GM12878 (cell line): ENCODE measurements around the gene NKIRAS1. TPM values are rescaled to one million over a fixed set of nuclear protein-coding genes. Genes with fewer than 3 reads are reported as not detected.

Source experiments
- ATAC-seq: fragments of 200-7000 bp; cut with Tn5 transposase; 3 replicates; pipeline ENCODE4 v1.9.1; 2020; ENCODE audit warnings: mild to moderate bottlenecking, moderate library complexity
- BruUV-seq: library from RNA; stranded (reverse); fragments of 400-500 nt; replicated peaks from 2 replicates; lab custom pipeline; 2021; lab: Mats Ljungman, UMichigan
- CTCF ChIA-PET: fragments of 300-600 bp; sonication (Branson Sonifier 250); formaldehyde crosslinking; extraction: SDS; loops from one replicate; lab custom pipeline; 2021; ENCODE audit warnings: inconsistent platforms; lab: Yijun Ruan, JAX
- POLR2A ChIA-PET: fragments of 350-600 bp; formaldehyde crosslinking; extraction: SDS; loops from one replicate; lab custom pipeline; 2021; ENCODE audit warnings: inconsistent platforms; lab: Charles Lee
- RAD21 ChIA-PET: fragments of 300-600 bp; sonication (Branson Sonifier 250); formaldehyde crosslinking; loops from one replicate; lab custom pipeline; 2023; ENCODE audit warnings: antibody characterized with exemption; ENCODE audit not compliant: unreplicated experiment; lab: Charles Lee
- SMC1A ChIA-PET: fragments of 300-600 bp; sonication (Branson Sonifier 250); formaldehyde crosslinking; loops from one replicate; lab custom pipeline; 2023; ENCODE audit not compliant: unreplicated experiment, uncharacterized antibody; lab: Charles Lee
- DNase-seq: peaks from one replicate; pipeline ENCODE4 v3.0.0-alpha.2; 2011; ENCODE audit warnings: low read depth, low spot score
- FAIRE-seq: peaks from 3 replicates; lab custom pipeline; 2011; peaks lifted over from hg19 to GRCh38; lab: Jason Lieb, UNC
- H2AFZ ChIP-seq: 2 replicates; pipeline ENCODE4 v1.6.0; 2011; ENCODE audit warnings: low read depth, low read length, control low read depth; ENCODE audit not compliant: control insufficient read depth
- H3K27ac ChIP-seq: 2 replicates; pipeline ENCODE4 v1.5.1; 2011; ENCODE audit warnings: control low read depth; ENCODE audit not compliant: control insufficient read depth, insufficient read depth
- H3K27me3 ChIP-seq, 2 experiments: replicated peaks in 1 of 2; 2 replicates each; pipeline versions ENCODE4 v1.6.0 to v1.6.1; 2011; ENCODE audit warnings: low read length in 1 of 2; ENCODE audit not compliant: control insufficient read depth in 2 of 2, insufficient read depth in 2 of 2
- H3K36me3 ChIP-seq, 2 experiments: 2 replicates each; pipeline ENCODE4 v1.5.1; 2011; ENCODE audit warnings: low read length in 1 of 2; ENCODE audit not compliant: control insufficient read depth in 2 of 2, insufficient read depth in 2 of 2
- H3K4me1 ChIP-seq: 2 replicates; pipeline ENCODE4 v1.6.1; 2011; ENCODE audit warnings: mild to moderate bottlenecking, low read length, moderate library complexity, mixed read lengths; ENCODE audit not compliant: control insufficient read depth, insufficient read depth
- H3K4me2 ChIP-seq: 2 replicates; pipeline ENCODE4 v1.6.0; 2011; ENCODE audit warnings: control low read depth; ENCODE audit not compliant: control insufficient read depth, insufficient read depth
- H3K4me3 ChIP-seq: fragments of 200-600 bp; sonication (generic); 2 replicates; pipeline ENCODE4 v1.5.1; 2016
- H3K79me2 ChIP-seq: 2 replicates; pipeline ENCODE4 v1.6.0; 2011; ENCODE audit warnings: low read length; ENCODE audit not compliant: control insufficient read depth, insufficient read depth
- H3K9ac ChIP-seq: 2 replicates; pipeline ENCODE4 v1.8.0; 2011; ENCODE audit warnings: low read length, control low read depth, mixed read lengths; ENCODE audit not compliant: control insufficient read depth, insufficient read depth
- H3K9me3 ChIP-seq: replicated peaks from 3 replicates; pipeline ENCODE4 v1.5.1; 2011; ENCODE audit warnings: mild to moderate bottlenecking, low read length; ENCODE audit not compliant: control insufficient read depth, insufficient read depth
- H4K20me1 ChIP-seq: 2 replicates; pipeline ENCODE4 v1.6.0; 2011; ENCODE audit not compliant: control insufficient read depth, insufficient read depth
- NR2C1 ChIP-seq: fragments of 450-650 bp; IDR thresholded peaks from 2 replicates; pipeline ENCODE4 v1.6.1; 2017; ENCODE audit warnings: antibody characterized with exemption, mild to moderate bottlenecking, moderate library complexity
- RAD21 ChIP-seq: IDR thresholded peaks from 2 replicates; pipeline ENCODE4 v1.6.1; 2011; ENCODE audit warnings: mild to moderate bottlenecking, low read depth, low read length, moderate library complexity; ENCODE audit not compliant: insufficient read depth
- RELA ChIP-seq: fragments of 450-650 bp; IDR thresholded peaks from 2 replicates; pipeline ENCODE4 v1.8.0; 2014; ENCODE audit warnings: borderline replicate concordance; ENCODE audit not compliant: partially characterized antibody
- SMC3 ChIP-seq: IDR thresholded peaks from 2 replicates; pipeline ENCODE4 v1.6.1; 2011; ENCODE audit warnings: low read length, improper control_type of control experiment, borderline replicate concordance
- WGBS: methylation state at CpG from one replicate; pipeline ENCODE4 v1.1.6; 2016; ENCODE audit warnings: low lambda C conversion rate; ENCODE audit not compliant: insufficient replicate concordance, insufficient coverage; ENCODE audit errors: missing lambda C conversion rate; 5-methylcytosine and 5-hydroxymethylcytosine counted together
- in situ Hi-C: fragments of 300-500 bp; cut with MboI; formaldehyde crosslinking; loops from 9 replicates; pipeline ENCODE4 v1.14.3; 2018; ENCODE audit warnings: mixed read lengths
- intact Hi-C: fragments of 100-400 bp; cut with micrococcal nuclease; formaldehyde crosslinking; loops from one replicate; pipeline ENCODE4 v1.14.2; 2022; ENCODE audit not compliant: unreplicated experiment
- polyA plus RNA-seq, 11 experiments: library from polyadenylated mRNA; depleted of rRNA in 4 of 11; unstranded in 6 of 11; stranded (reverse) in 5 of 11; fragments of >200 nt; fragmentation: Nextera tagmentation in 4 of 11; fragmentation: Illumina TruSeq in 1 of 11; extraction: Ambion mirVana in 4 of 11; extraction: Trizol in 1 of 11; gene quantifications; 1 replicate in 1 of 11; 2 replicates in 10 of 11; pipeline versions ENCODE4 v1.2.1 to v1.2.3, GENCODE V29; 2011 to 2016; ENCODE audit warnings: inconsistent platforms in 2 of 11, missing spikeins in 2 of 11, low read depth in 1 of 11
- total RNA-seq, 4 experiments: library from RNA; depleted of rRNA in 3 of 4; stranded (reverse); fragments of >200 nt in 3 of 4; fragmentation: Illumina TruSeq in 1 of 4; extraction: Trizol in 1 of 4; gene quantifications; 2 replicates each; pipeline versions ENCODE4 v1.2.1 to v1.2.3, GENCODE V29; 2013 to 2021
- TF ChIP-seq, protein P1 (sequence below), 3 experiments: IDR thresholded peaks in 2 of 3; conservative IDR thresholded peaks in 1 of 3; 2 replicates each; pipeline ENCODE4 v1.5.1; 2011; ENCODE audit warnings: low read depth in 3 of 3, low read length in 3 of 3, mild to moderate bottlenecking in 3 of 3, control low read depth in 2 of 3, moderate library complexity in 2 of 3, inconsistent platforms in 1 of 3, mixed read lengths in 1 of 3; ENCODE audit not compliant: control insufficient read depth in 2 of 3, insufficient read depth in 1 of 3; ENCODE audit errors: extremely low read depth in 1 of 3
- TF ChIP-seq, protein P2 (sequence below): fragments of 450-650 bp; IDR thresholded peaks from 2 replicates; pipeline ENCODE4 v1.6.1; 2017; ENCODE audit warnings: mild to moderate bottlenecking, moderate library complexity

The NKIRAS1 gene
- total and polyA plus RNA-seq, 10 of the 15 experiments (the other 5 are each of a cell fraction or from before 2014, with no cell fraction given) = 7.1 to 17.9 (median 10.9) TPM

DNA sequence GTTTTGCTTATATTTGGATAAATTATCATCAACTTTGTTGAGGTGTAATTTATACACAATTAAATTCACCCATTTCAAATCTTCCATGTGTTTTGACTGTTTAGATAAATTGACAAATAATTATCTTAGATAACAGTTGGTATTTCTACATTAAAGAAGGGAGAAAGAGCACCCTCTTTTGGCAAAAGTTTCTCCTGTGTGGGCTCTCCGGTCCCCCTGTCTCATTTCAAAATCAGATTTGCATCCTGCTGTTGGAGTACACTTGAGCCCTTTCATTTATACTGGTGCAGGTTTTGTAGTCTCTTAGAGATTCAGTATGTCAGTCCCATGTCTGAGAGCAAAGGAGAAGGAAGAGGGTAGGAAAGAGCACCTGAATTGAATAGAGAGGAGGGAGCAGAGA, 49.4 kb downstream of the NKIRAS1 start:
- RAD21 ChIA-PET = no interaction called here
- Histone ChIP-seq H4K20me1 (no peaks in the 10 kb centered on the region), H3K4me1 (peaks cover 22% of the 10 kb centered on the region), H3K9me3 (no peaks in the 10 kb centered on the region), H3K4me2 (no peak overlapping the region), H3K79me2 (peaks cover 64% of the 10 kb centered on the region), H3K36me3 (peaks cover 3 to 5% of the 10 kb centered on the region in 2 experiments; a peak in 2 of 4 replicates), H3K27ac (no peak overlapping the region), H3K4me3 (no peak overlapping the region), H3K27me3 (no peaks in the 10 kb centered on the region), H2AFZ (no peak overlapping the region), H3K9ac (no peak overlapping the region)
- DNase-seq = no peak
- SMC1A ChIA-PET = interaction anchor here (1.0 to 4.0 kb wide), 8 partner anchors 10 to 106 kb away, joined by 3 to 52 read pairs (median 14); no protein-coding TSS in a partner anchor
- in situ Hi-C loops = no loop called here
- TF ChIP-seq NR2C1 (no peak), SMC3 (peak; percentile 11; the same call in 1 of the 2 replicates), RELA (no peak), RAD21 (peak; percentile 42)
- TF ChIP-seq, protein P1, sequence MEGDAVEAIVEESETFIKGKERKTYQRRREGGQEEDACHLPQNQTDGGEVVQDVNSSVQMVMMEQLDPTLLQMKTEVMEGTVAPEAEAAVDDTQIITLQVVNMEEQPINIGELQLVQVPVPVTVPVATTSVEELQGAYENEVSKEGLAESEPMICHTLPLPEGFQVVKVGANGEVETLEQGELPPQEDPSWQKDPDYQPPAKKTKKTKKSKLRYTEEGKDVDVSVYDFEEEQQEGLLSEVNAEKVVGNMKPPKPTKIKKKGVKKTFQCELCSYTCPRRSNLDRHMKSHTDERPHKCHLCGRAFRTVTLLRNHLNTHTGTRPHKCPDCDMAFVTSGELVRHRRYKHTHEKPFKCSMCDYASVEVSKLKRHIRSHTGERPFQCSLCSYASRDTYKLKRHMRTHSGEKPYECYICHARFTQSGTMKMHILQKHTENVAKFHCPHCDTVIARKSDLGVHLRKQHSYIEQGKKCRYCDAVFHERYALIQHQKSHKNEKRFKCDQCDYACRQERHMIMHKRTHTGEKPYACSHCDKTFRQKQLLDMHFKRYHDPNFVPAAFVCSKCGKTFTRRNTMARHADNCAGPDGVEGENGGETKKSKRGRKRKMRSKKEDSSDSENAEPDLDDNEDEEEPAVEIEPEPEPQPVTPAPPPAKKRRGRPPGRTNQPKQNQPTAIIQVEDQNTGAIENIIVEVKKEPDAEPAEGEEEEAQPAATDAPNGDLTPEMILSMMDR (IDR thresholded peaks at IDR 0.05 in 2 of 3, conservative IDR thresholded peaks at IDR 0.05 in 1 of 3; ENCODE audit: control insufficient read depth in 2 of 3, extremely low read depth in 1 of 3, insufficient read depth in 1 of 3, low read depth in 3 of 3, low read length in 3 of 3) = peak; percentile 10 to 42 (median 42); a peak in 5 of 6 replicates
- TF ChIP-seq, protein P2, sequence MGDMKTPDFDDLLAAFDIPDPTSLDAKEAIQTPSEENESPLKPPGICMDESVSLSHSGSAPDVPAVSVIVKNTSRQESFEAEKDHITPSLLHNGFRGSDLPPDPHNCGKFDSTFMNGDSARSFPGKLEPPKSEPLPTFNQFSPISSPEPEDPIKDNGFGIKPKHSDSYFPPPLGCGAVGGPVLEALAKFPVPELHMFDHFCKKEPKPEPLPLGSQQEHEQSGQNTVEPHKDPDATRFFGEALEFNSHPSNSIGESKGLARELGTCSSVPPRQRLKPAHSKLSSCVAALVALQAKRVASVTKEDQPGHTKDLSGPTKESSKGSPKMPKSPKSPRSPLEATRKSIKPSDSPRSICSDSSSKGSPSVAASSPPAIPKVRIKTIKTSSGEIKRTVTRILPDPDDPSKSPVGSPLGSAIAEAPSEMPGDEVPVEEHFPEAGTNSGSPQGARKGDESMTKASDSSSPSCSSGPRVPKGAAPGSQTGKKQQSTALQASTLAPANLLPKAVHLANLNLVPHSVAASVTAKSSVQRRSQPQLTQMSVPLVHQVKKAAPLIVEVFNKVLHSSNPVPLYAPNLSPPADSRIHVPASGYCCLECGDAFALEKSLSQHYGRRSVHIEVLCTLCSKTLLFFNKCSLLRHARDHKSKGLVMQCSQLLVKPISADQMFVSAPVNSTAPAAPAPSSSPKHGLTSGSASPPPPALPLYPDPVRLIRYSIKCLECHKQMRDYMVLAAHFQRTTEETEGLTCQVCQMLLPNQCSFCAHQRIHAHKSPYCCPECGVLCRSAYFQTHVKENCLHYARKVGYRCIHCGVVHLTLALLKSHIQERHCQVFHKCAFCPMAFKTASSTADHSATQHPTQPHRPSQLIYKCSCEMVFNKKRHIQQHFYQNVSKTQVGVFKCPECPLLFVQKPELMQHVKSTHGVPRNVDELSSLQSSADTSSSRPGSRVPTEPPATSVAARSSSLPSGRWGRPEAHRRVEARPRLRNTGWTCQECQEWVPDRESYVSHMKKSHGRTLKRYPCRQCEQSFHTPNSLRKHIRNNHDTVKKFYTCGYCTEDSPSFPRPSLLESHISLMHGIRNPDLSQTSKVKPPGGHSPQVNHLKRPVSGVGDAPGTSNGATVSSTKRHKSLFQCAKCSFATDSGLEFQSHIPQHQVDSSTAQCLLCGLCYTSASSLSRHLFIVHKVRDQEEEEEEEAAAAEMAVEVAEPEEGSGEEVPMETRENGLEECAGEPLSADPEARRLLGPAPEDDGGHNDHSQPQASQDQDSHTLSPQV = no peak
- 57% methylated on average over 1 of the region's 1 CpG for WGBS
- POLR2A ChIA-PET = no interaction called here
- no TSS peak for BruUV-seq
- intact Hi-C loops = loop anchor here (2.0 to 5.0 kb wide), 3 partner anchors 35 to 105 kb away; partner anchors contain the start of gene UBE2E1
- peak; percentile 12; the same call in 1 of the 3 replicates for ATAC-seq
- CTCF ChIA-PET = interaction anchor here (1.0 to 3.0 kb wide), 3 partner anchors 9 to 36 kb away, joined by 3 to 13 read pairs (median 9); no protein-coding TSS in a partner anchor
- no peak for FAIRE-seq
